IMR-90 (cell line): ENCODE measurements around the gene IL21R. TPM values are rescaled to one million over a fixed set of nuclear protein-coding genes. Genes with fewer than 3 reads are reported as not detected.

Experiments used
- ATAC-seq: fragments of 200-7000 bp; cut with Tn5 transposase; 2 replicates; pipeline ENCODE4 v1.9.1; 2020; ENCODE audit warnings: low read depth, mild to moderate bottlenecking, moderate library complexity
- BruUV-seq: library from RNA; stranded (reverse); fragments of 400-500 nt; replicated peaks from 2 replicates; lab custom pipeline; 2021; lab: Mats Ljungman, UMichigan
- CTCF ChIA-PET: fragments of 300-600 bp; formaldehyde crosslinking; extraction: SDS; loops from one replicate; lab custom pipeline; 2021; ENCODE audit warnings: antibody characterized with exemption; lab: Yijun Ruan, JAX
- POLR2A ChIA-PET: fragments of 300-600 bp; sonication (Branson Sonifier 250); formaldehyde crosslinking; loops from one replicate; lab custom pipeline; 2022; ENCODE audit warnings: antibody characterized with exemption; ENCODE audit not compliant: unreplicated experiment; lab: Charles Lee
- DNase-seq: peaks from one replicate; pipeline ENCODE4 v3.0.0; 2013
- H2AFZ ChIP-seq: replicated peaks from 2 replicates; pipeline ENCODE3; 2013; ENCODE audit warnings: low read length, mild to moderate bottlenecking; ENCODE audit not compliant: poor library complexity
- H2AK5ac ChIP-seq: 2 replicates; pipeline ENCODE4 v1.6.1; 2013; ENCODE audit warnings: low read depth, low read length, inconsistent platforms
- H2AK9ac ChIP-seq: replicated peaks from 2 replicates; pipeline ENCODE3; 2013; ENCODE audit warnings: mild to moderate bottlenecking, low read depth, low read length, moderate library complexity; ENCODE audit not compliant: poor library complexity
- H2BK120ac ChIP-seq: 2 replicates; pipeline ENCODE4 v1.6.1; 2013; ENCODE audit warnings: low read depth, low read length, inconsistent platforms
- H2BK15ac ChIP-seq: 3 replicates; pipeline ENCODE4 v1.6.1; 2013; ENCODE audit warnings: low read depth, low read length, inconsistent platforms
- H2BK20ac ChIP-seq: 2 replicates; pipeline ENCODE4 v1.6.1; 2013; ENCODE audit warnings: low read depth, mild to moderate bottlenecking, inconsistent platforms, low read length, moderate library complexity
- H2BK5ac ChIP-seq: 2 replicates; pipeline ENCODE4 v1.6.1; 2013; ENCODE audit warnings: mild to moderate bottlenecking, low read depth, low read length, inconsistent platforms; ENCODE audit not compliant: poor library complexity, severe bottlenecking
- H3K14ac ChIP-seq: replicated peaks from 2 replicates; pipeline ENCODE4 v1.6.1; 2013; ENCODE audit warnings: low read depth, low read length, inconsistent platforms
- H3K18ac ChIP-seq: 2 replicates; pipeline ENCODE4 v1.6.1; 2013; ENCODE audit warnings: low read depth, low read length, control low read depth
- H3K23ac ChIP-seq: 2 replicates; pipeline ENCODE4 v1.6.1; 2013; ENCODE audit warnings: low read depth, low read length, inconsistent platforms
- H3K27ac ChIP-seq: 2 replicates; pipeline ENCODE4 v1.5.1; 2013; ENCODE audit warnings: mild to moderate bottlenecking, control low read depth, low read length; ENCODE audit not compliant: insufficient read depth
- H3K27me3 ChIP-seq: 2 replicates; pipeline ENCODE4 v1.6.1; 2013; ENCODE audit warnings: low read length; ENCODE audit not compliant: control insufficient read depth, insufficient read depth
- H3K36me3 ChIP-seq: 2 replicates; pipeline ENCODE4 v1.6.1; 2013; ENCODE audit warnings: low read length, mixed read lengths; ENCODE audit not compliant: control insufficient read depth, insufficient read depth
- H3K4ac ChIP-seq: 2 replicates; pipeline ENCODE4 v1.6.1; 2013; ENCODE audit warnings: low read depth, low read length, inconsistent platforms
- H3K4me1 ChIP-seq: 2 replicates; pipeline ENCODE4 v1.6.1; 2013; ENCODE audit warnings: low read length, mixed read lengths; ENCODE audit not compliant: control insufficient read depth, insufficient read depth
- H3K4me2 ChIP-seq: 2 replicates; pipeline ENCODE4 v1.6.1; 2013; ENCODE audit warnings: low read depth, mild to moderate bottlenecking, control low read depth, low read length, moderate library complexity
- H3K4me3 ChIP-seq: 2 replicates; pipeline ENCODE4 v1.5.1; 2013; ENCODE audit warnings: low read depth, mild to moderate bottlenecking, control low read depth, low read length, moderate library complexity; ENCODE audit not compliant: insufficient read depth
- H3K56ac ChIP-seq: 2 replicates; pipeline ENCODE4 v1.6.1; 2013; ENCODE audit warnings: low read length, inconsistent platforms; ENCODE audit not compliant: insufficient read depth; ENCODE audit errors: extremely low read depth
- H3K79me1 ChIP-seq, 2 experiments: 2 replicates each; pipeline ENCODE4 v1.6.1; 2013; ENCODE audit warnings: low read length in 2 of 2, inconsistent platforms in 1 of 2, low read depth in 1 of 2
- H3K9ac ChIP-seq: 2 replicates; pipeline ENCODE4 v1.6.1; 2013; ENCODE audit warnings: low read depth, low read length, control low read depth
- H3K9me1 ChIP-seq: 2 replicates; pipeline ENCODE4 v1.6.1; 2013; ENCODE audit warnings: low read length, inconsistent platforms; ENCODE audit not compliant: insufficient read depth
- H3K9me3 ChIP-seq: 2 replicates; pipeline ENCODE4 v1.6.1; 2013; ENCODE audit warnings: low read length; ENCODE audit not compliant: control insufficient read depth, insufficient read depth
- H4K20me1 ChIP-seq: 2 replicates; pipeline ENCODE4 v1.6.1; 2013; ENCODE audit warnings: low read length, inconsistent platforms; ENCODE audit not compliant: insufficient read depth
- H4K5ac ChIP-seq: 2 replicates; pipeline ENCODE4 v1.6.1; 2013; ENCODE audit warnings: mild to moderate bottlenecking, low read depth, low read length, control low read depth
- H4K8ac ChIP-seq, 2 experiments: 2 replicates each; pipeline ENCODE4 v1.6.1; 2013; ENCODE audit warnings: low read depth in 2 of 2, low read length in 2 of 2, control low read depth in 1 of 2, inconsistent platforms in 1 of 2
- H4K91ac ChIP-seq: 2 replicates; pipeline ENCODE4 v1.6.1; 2013; ENCODE audit warnings: low read depth, low read length, inconsistent platforms; ENCODE audit not compliant: insufficient read depth
- BHLHE40 ChIP-seq: fragments of 150-350 bp; IDR thresholded peaks from 2 replicates; pipeline ENCODE4 v1.6.1; 2016; ENCODE audit warnings: mild to moderate bottlenecking, low read depth, low read length
- CEBPB ChIP-seq: IDR thresholded peaks from 2 replicates; pipeline ENCODE4 v1.6.1; 2012; ENCODE audit warnings: low read depth, low read length, improper control_type of control experiment
- CHD1 ChIP-seq: IDR thresholded peaks from 2 replicates; pipeline ENCODE4 v1.6.1; 2012; ENCODE audit warnings: low read depth, low read length, improper control_type of control experiment
- FOS ChIP-seq: fragments of 150-350 bp; IDR thresholded peaks from 2 replicates; pipeline ENCODE4 v1.6.1; 2016; ENCODE audit warnings: low read depth, low read length
- MAFK ChIP-seq: IDR thresholded peaks from 2 replicates; pipeline ENCODE4 v1.6.1; 2012; ENCODE audit warnings: low read depth, low read length, improper control_type of control experiment
- MXI1 ChIP-seq: IDR thresholded peaks from 2 replicates; pipeline ENCODE4 v1.6.1; 2012; ENCODE audit warnings: low read depth, mild to moderate bottlenecking, low read length, moderate library complexity, borderline replicate concordance
- NFE2L2 ChIP-seq: fragments of 150-350 bp; IDR thresholded peaks from 2 replicates; pipeline ENCODE4 v1.6.1; 2016; ENCODE audit warnings: low read depth, mild to moderate bottlenecking, low read length
- POLR2A ChIP-seq: IDR thresholded peaks from 2 replicates; pipeline ENCODE4 v1.6.1; 2012; ENCODE audit warnings: mild to moderate bottlenecking, low read depth, low read length
- RAD21 ChIP-seq: IDR thresholded peaks from 2 replicates; pipeline ENCODE4 v1.6.1; 2012; ENCODE audit warnings: low read length, improper control_type of control experiment
- RCOR1 ChIP-seq: IDR thresholded peaks from 2 replicates; pipeline ENCODE4 v1.6.1; 2012; ENCODE audit warnings: mild to moderate bottlenecking, low read length, improper control_type of control experiment; ENCODE audit not compliant: insufficient replicate concordance
- RFX5 ChIP-seq: IDR thresholded peaks from 2 replicates; pipeline ENCODE4 v1.8.0; 2012; ENCODE audit warnings: low read depth, mild to moderate bottlenecking, low read length, moderate library complexity
- SMC3 ChIP-seq: fragments of 150-350 bp; IDR thresholded peaks from 2 replicates; pipeline ENCODE4 v1.6.1; 2016; ENCODE audit warnings: low read depth, mild to moderate bottlenecking, antibody characterized with exemption, low read length, moderate library complexity
- WGBS, 2 experiments: methylation state at CpG; one replicate each; pipeline versions ENCODE4 v1.1.5 to v1.1.7; 2013; ENCODE audit warnings: missing lambda C conversion rate in 2 of 2; ENCODE audit not compliant: insufficient read length in 1 of 2; ENCODE audit errors: extremely low coverage in 2 of 2; 5-methylcytosine and 5-hydroxymethylcytosine counted together
- dilution Hi-C: fragments of 300-500 bp; cut with HindIII; formaldehyde crosslinking; loops from one replicate; pipeline ENCODE4 v1.14.3; 2018; ENCODE audit warnings: low sequenced_read_pairs; ENCODE audit not compliant: unreplicated experiment
- in situ Hi-C: fragments of 300-500 bp; cut with MboI; formaldehyde crosslinking; loops from 3 replicates; pipeline ENCODE4 v1.14.3; 2019; ENCODE audit warnings: low sequenced_read_pairs, inconsistent platforms, mixed read lengths
- intact Hi-C: fragments of 100-400 bp; cut with micrococcal nuclease; formaldehyde crosslinking; loops from 2 replicates; pipeline ENCODE4 v1.10.0; 2022
- polyA plus RNA-seq, 3 experiments: library from polyadenylated mRNA; depleted of rRNA; stranded (reverse); fragments of >200 nt; gene quantifications; 2 replicates each; pipeline ENCODE4 v1.2.3, GENCODE V29; 2012; ENCODE audit warnings: low replicate concordance in 1 of 3
- total RNA-seq: library from RNA; depleted of rRNA; stranded (reverse); fragments of >200 nt; gene quantifications from 2 replicates; pipeline ENCODE4 v1.2.3, GENCODE V29; 2012
- TF ChIP-seq, protein P1 (sequence below): fragments of 150-350 bp; IDR thresholded peaks from 2 replicates; pipeline ENCODE4 v1.6.1; 2017; ENCODE audit warnings: mild to moderate bottlenecking, antibody characterized with exemption, low read length, low read depth
- TF ChIP-seq, protein P2 (sequence below): conservative IDR thresholded peaks from 2 replicates; pipeline ENCODE4 v1.5.1; 2012; ENCODE audit warnings: mild to moderate bottlenecking, low read depth, low read length, improper control_type of control experiment
- TF ChIP-seq, protein P3 (sequence below): fragments of 150-350 bp; IDR thresholded peaks from 2 replicates; pipeline ENCODE4 v1.6.1; 2016; ENCODE audit warnings: low read depth, mild to moderate bottlenecking, low read length, moderate library complexity, borderline replicate concordance

The IL21R gene
- total and polyA plus RNA-seq, 2 of the 4 experiments (the other 2 are of a cell fraction) = 0.72 to 0.97 TPM

DNA sequence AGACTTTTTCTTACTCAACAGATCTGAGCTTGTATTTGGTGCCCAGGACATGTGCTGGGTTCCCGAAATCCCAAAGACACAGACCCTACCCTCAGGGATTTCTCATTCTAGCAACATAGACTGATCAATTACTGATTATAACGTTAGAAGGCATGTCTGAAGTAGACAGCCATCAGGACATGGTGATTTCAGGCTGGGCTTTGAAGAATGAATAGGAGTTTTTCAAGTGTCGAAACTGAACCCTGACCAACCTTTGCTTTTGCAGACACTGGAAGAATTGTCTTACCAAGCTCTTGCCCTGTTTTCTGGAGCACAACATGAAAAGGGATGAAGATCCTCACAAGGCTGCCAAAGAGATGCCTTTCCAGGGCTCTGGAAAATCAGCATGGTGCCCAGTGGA lies 40.0 kb upstream of the IL21R start:
- H3K56ac ChIP-seq = no peak overlapping the region
- H3K79me1 ChIP-seq = peaks cover 4 to 26% of the 10 kb centered on the region in 2 experiments; a peak in 3 of 4 replicates
- ATAC-seq (no peak), DNase-seq (no peak)
- H3K4me2 ChIP-seq = no peak overlapping the region
- no peak overlapping the region for H4K5ac ChIP-seq
- no peak overlapping the region for H3K4me3 ChIP-seq
- BruUV-seq = no TSS peak
- in situ Hi-C loops = no loop called here
- H2AFZ ChIP-seq = peak overlapping the region; percentile 53
- no peak overlapping the region for H4K91ac ChIP-seq
- no peak overlapping the region for H3K9ac ChIP-seq
- no peaks in the 10 kb centered on the region for H3K27me3 ChIP-seq
- H3K36me3 ChIP-seq = peaks cover 59% of the 10 kb centered on the region
- dilution Hi-C loops = no loop called here
- H3K23ac ChIP-seq = no peak overlapping the region
- POLR2A ChIA-PET = no interaction called here
- no peak overlapping the region for H2BK15ac ChIP-seq
- no peak overlapping the region for H3K4ac ChIP-seq
- TF ChIP-seq CEBPB (no peak), NFE2L2 (no peak), POLR2A (no peak), MXI1 (no peak), RAD21 (no peak), RCOR1 (no peak), CHD1 (no peak), SMC3 (no peak), FOS (no peak), RFX5 (no peak), BHLHE40 (no peak), MAFK (no peak)
- TF ChIP-seq, protein P1, sequence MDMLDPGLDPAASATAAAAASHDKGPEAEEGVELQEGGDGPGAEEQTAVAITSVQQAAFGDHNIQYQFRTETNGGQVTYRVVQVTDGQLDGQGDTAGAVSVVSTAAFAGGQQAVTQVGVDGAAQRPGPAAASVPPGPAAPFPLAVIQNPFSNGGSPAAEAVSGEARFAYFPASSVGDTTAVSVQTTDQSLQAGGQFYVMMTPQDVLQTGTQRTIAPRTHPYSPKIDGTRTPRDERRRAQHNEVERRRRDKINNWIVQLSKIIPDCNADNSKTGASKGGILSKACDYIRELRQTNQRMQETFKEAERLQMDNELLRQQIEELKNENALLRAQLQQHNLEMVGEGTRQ = no peak
- TF ChIP-seq, protein P2, sequence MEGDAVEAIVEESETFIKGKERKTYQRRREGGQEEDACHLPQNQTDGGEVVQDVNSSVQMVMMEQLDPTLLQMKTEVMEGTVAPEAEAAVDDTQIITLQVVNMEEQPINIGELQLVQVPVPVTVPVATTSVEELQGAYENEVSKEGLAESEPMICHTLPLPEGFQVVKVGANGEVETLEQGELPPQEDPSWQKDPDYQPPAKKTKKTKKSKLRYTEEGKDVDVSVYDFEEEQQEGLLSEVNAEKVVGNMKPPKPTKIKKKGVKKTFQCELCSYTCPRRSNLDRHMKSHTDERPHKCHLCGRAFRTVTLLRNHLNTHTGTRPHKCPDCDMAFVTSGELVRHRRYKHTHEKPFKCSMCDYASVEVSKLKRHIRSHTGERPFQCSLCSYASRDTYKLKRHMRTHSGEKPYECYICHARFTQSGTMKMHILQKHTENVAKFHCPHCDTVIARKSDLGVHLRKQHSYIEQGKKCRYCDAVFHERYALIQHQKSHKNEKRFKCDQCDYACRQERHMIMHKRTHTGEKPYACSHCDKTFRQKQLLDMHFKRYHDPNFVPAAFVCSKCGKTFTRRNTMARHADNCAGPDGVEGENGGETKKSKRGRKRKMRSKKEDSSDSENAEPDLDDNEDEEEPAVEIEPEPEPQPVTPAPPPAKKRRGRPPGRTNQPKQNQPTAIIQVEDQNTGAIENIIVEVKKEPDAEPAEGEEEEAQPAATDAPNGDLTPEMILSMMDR = no peak
- TF ChIP-seq, protein P3, sequence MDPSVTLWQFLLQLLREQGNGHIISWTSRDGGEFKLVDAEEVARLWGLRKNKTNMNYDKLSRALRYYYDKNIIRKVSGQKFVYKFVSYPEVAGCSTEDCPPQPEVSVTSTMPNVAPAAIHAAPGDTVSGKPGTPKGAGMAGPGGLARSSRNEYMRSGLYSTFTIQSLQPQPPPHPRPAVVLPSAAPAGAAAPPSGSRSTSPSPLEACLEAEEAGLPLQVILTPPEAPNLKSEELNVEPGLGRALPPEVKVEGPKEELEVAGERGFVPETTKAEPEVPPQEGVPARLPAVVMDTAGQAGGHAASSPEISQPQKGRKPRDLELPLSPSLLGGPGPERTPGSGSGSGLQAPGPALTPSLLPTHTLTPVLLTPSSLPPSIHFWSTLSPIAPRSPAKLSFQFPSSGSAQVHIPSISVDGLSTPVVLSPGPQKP = no peak
- no peak overlapping the region for H2BK5ac ChIP-seq
- no peak overlapping the region for H4K8ac ChIP-seq
- H2BK120ac ChIP-seq = no peak overlapping the region
- no peak overlapping the region for H2BK20ac ChIP-seq
- WGBS, 2 experiments = no CpG with 5 or more reads among the region's 3 CpGs
- CTCF ChIA-PET = interaction anchor here (0.8 kb wide), 1 partner anchor 13 kb away, joined by 3 read pairs; no protein-coding TSS in a partner anchor
- no peak overlapping the region for H3K14ac ChIP-seq
- H3K4me1 ChIP-seq = peaks cover 7% of the 10 kb centered on the region
- no peaks in the 10 kb centered on the region for H4K20me1 ChIP-seq
- H3K27ac ChIP-seq = no peak overlapping the region
- no peak overlapping the region for H3K18ac ChIP-seq
- no peak overlapping the region for H2AK9ac ChIP-seq
- H2AK5ac ChIP-seq = no peak overlapping the region
- H3K9me3 ChIP-seq = peaks cover 4% of the 10 kb centered on the region
- H3K9me1 ChIP-seq = peaks cover 10% of the 10 kb centered on the region; the same call in 1 of the 2 replicates
- intact Hi-C loops = no loop called here
